ENCODE data around the gene KRTAP4-4. TPM values are rescaled to one million over a fixed set of nuclear protein-coding genes. Genes with fewer than 3 reads are reported as not detected.
A peak's percentile ranks its signal among the peaks of the same experiment; 100 is the strongest.

Gene KRTAP4-4
- total RNA-seq, 1 donor from 2014 or later, result not detected

DNA sequence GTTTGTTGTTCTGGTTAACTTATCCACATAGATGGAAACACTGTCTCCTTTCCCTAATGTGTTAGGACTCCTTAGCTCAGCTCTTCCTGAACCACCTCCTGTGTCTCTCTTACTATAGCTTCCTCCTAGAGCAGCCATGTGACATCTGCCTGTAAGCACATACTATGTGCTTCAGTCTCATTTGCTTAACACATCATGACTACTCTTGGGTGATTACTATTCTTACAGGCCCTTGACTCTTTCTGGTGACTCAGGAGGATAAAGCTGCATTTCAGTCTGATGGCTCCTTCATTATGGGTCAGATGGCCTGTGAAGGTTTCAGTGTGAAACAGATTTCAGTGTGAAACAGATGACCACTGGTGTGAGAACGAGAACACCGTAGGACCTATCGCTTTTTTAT lies 17.8 kb upstream of the KRTAP4-4 start:
- H3K9me3 Mint-ChIP-seq (ENCODE audit: unreplicated experiment), result peaks cover 6% of the 10 kb centered on the region
- Histone ChIP-seq H3K9ac (ENCODE audit: low read length) (no peak overlapping the region), H3K27ac (ENCODE audit: low read depth, low read length) (no peak overlapping the region), H4K20me1 (ENCODE audit: insufficient read depth, low read length) (no peaks in the 10 kb centered on the region), H3K36me3 (ENCODE audit: insufficient read depth, low read length) (no peaks in the 10 kb centered on the region), H3K9me3 (ENCODE audit: insufficient read depth, low read depth, low read length) (no peaks in the 10 kb centered on the region), H3K4me3 (ENCODE audit: insufficient read depth, low read depth, low read length) (no peak overlapping the region), H2AFZ (ENCODE audit: low read depth, low read length) (peak overlapping the region; percentile 46), H3K4me1 (ENCODE audit: insufficient read depth, low read length) (no peaks in the 10 kb centered on the region), H3K4me2 (ENCODE audit: low read length) (no peak overlapping the region), H3K27me3 (ENCODE audit: insufficient read depth, low read length) (no peaks in the 10 kb centered on the region), H3K79me2 (ENCODE audit: insufficient read depth, low read length) (no peaks in the 10 kb centered on the region)
- no peaks in the 10 kb centered on the region for H3K36me3 Mint-ChIP-seq (ENCODE audit: low read depth, unreplicated experiment)
- H3K27me3 Mint-ChIP-seq (ENCODE audit: low read depth, unreplicated experiment), result peaks cover 10% of the 10 kb centered on the region
- H3K27ac Mint-ChIP-seq (ENCODE audit: unreplicated experiment), result no peak overlapping the region
- H3K4me1 Mint-ChIP-seq (ENCODE audit: low read depth, unreplicated experiment), result no peaks in the 10 kb centered on the region
- peak; percentile 43 for FAIRE-seq
- no peak for TF ChIP-seq EZH2 (IDR thresholded peaks at IDR 0.05; ENCODE audit: insufficient read depth, low read length)
- TF ChIP-seq, protein P1, sequence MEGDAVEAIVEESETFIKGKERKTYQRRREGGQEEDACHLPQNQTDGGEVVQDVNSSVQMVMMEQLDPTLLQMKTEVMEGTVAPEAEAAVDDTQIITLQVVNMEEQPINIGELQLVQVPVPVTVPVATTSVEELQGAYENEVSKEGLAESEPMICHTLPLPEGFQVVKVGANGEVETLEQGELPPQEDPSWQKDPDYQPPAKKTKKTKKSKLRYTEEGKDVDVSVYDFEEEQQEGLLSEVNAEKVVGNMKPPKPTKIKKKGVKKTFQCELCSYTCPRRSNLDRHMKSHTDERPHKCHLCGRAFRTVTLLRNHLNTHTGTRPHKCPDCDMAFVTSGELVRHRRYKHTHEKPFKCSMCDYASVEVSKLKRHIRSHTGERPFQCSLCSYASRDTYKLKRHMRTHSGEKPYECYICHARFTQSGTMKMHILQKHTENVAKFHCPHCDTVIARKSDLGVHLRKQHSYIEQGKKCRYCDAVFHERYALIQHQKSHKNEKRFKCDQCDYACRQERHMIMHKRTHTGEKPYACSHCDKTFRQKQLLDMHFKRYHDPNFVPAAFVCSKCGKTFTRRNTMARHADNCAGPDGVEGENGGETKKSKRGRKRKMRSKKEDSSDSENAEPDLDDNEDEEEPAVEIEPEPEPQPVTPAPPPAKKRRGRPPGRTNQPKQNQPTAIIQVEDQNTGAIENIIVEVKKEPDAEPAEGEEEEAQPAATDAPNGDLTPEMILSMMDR (IDR thresholded peaks at IDR 0.05; ENCODE audit: insufficient read depth, low read depth, low read length), result no peak
- H3K4me3 Mint-ChIP-seq (ENCODE audit: unreplicated experiment), result no peak overlapping the region
- DNase-seq (ENCODE audit: low read depth), result peak; percentile 27

DNA sequence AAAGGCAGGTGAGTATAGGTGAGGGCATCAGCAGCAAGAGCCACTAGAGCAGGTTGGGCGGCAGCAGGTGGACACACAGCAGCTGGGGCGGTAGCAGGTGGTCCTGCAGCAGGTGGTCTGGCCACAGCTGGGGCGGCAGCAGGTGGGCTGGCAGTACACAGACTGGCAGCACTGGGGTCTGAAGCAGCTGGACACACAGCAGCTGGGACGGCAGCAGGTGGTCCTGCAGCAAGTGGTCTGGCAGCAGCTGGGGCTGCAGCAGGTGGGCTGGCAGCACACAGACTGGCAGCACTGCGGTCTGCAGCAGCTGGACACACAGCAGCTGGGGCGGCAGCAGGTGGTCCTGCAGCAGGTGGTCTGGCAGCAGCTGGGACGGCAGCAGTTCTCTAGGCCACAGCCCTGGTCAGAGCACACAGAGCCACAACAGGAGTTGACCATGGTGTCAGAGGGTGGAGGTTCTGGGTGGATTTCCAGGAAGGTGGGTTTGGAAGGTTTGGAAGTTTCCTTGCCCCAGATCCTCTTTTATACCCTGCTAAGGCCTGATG lies 17.3 kb upstream of the KRTAP4-4 start, which contains the start of gene KRTAP4-2:
KRTAP4-2 (minus strand) TSS at position 495 of the 545 bp plus-strand sequence; CDS start at position 438, 57 bp downstream.
- H3K27ac ChIP-seq (ENCODE audit: low read depth, low read length), result no peak within 1 kb of the TSS
- H3K36me3 ChIP-seq (ENCODE audit: insufficient read depth, low read length), result no peaks in the 10 kb centered on the region
- H3K27me3 ChIP-seq (ENCODE audit: insufficient read depth, low read length), result no peaks in the 10 kb centered on the region
- Mint-ChIP-seq H3K27ac (ENCODE audit: unreplicated experiment) (no peak within 1 kb of the TSS), H3K9me3 (ENCODE audit: unreplicated experiment) (peaks cover 6% of the 10 kb centered on the region), H3K36me3 (ENCODE audit: low read depth, unreplicated experiment) (no peaks in the 10 kb centered on the region), H3K4me3 (ENCODE audit: unreplicated experiment) (no peak within 1 kb of the TSS), H3K4me1 (ENCODE audit: low read depth, unreplicated experiment) (no peaks in the 10 kb centered on the region), H3K27me3 (ENCODE audit: low read depth, unreplicated experiment) (peaks cover 12% of the 10 kb centered on the region)
- FAIRE-seq, result no peak
- H4K20me1 ChIP-seq (ENCODE audit: insufficient read depth, low read length), result no peaks in the 10 kb centered on the region
- peak within 1 kb of the TSS; percentile 46 for H2AFZ ChIP-seq (ENCODE audit: low read depth, low read length)
- no peak for DNase-seq (ENCODE audit: low read depth)
- H3K9me3 ChIP-seq (ENCODE audit: insufficient read depth, low read depth, low read length), result no peaks in the 10 kb centered on the region
- no peak within 1 kb of the TSS for H3K9ac ChIP-seq (ENCODE audit: low read length)
- H3K4me3 ChIP-seq (ENCODE audit: insufficient read depth, low read depth, low read length), result no peak within 1 kb of the TSS
- TF ChIP-seq, protein P1 (IDR thresholded peaks at IDR 0.05; ENCODE audit: insufficient read depth, low read depth, low read length), result no peak
- TF ChIP-seq EZH2 (IDR thresholded peaks at IDR 0.05; ENCODE audit: insufficient read depth, low read length), result no peak
- no peak within 1 kb of the TSS for H3K4me2 ChIP-seq (ENCODE audit: low read length)
- H3K79me2 ChIP-seq (ENCODE audit: insufficient read depth, low read length), result no peaks in the 10 kb centered on the region
- H3K4me1 ChIP-seq (ENCODE audit: insufficient read depth, low read length), result no peaks in the 10 kb centered on the region

DNA sequence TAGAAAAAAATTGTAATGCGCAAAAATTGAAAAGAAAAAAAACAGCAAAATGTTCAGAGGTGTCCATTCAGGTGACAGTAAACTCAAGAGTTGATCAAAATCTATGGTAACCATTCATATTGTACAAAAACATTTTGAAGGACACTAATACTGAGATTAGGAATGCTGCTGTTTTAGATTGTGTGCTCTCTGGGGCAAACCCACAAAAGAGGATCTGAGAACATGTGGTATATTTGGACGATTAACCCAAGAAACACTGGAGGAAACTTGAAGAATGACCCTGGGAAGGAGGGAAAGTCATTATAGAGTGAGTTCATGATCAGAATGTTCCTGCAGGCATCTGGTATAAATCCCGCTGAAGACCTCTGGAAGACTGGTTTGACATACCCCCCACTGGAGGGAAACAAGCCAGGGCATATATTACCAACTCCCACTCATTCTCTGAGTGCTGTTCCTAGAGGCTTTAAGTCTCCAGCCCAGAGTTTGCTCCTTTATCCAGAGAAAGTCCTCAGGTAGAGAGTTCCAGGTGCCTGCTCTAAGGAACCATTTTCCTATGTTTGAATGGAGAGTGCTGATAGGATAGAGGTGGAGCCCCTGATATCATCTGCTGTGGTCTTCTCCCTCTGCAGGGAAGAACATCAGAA lies 16.3 kb upstream of the KRTAP4-4 start:
- Mint-ChIP-seq H3K27me3 (ENCODE audit: low read depth, unreplicated experiment) (peaks cover 15% of the 10 kb centered on the region), H3K4me3 (ENCODE audit: unreplicated experiment) (no peak overlapping the region), H3K9me3 (ENCODE audit: unreplicated experiment) (peaks cover 6% of the 10 kb centered on the region), H3K27ac (ENCODE audit: unreplicated experiment) (no peak overlapping the region), H3K4me1 (ENCODE audit: low read depth, unreplicated experiment) (no peaks in the 10 kb centered on the region), H3K36me3 (ENCODE audit: low read depth, unreplicated experiment) (no peaks in the 10 kb centered on the region)
- H3K27me3 ChIP-seq (ENCODE audit: insufficient read depth, low read length), result no peaks in the 10 kb centered on the region
- no peak overlapping the region for H3K27ac ChIP-seq (ENCODE audit: low read depth, low read length)
- H2AFZ ChIP-seq (ENCODE audit: low read depth, low read length), result no peak overlapping the region
- no peak overlapping the region for H3K4me3 ChIP-seq (ENCODE audit: insufficient read depth, low read depth, low read length)
- FAIRE-seq (no peak), DNase-seq (ENCODE audit: low read depth) (no peak)
- H3K4me2 ChIP-seq (ENCODE audit: low read length), result no peak overlapping the region
- no peaks in the 10 kb centered on the region for H3K4me1 ChIP-seq (ENCODE audit: insufficient read depth, low read length)
- TF ChIP-seq, protein P1 (IDR thresholded peaks at IDR 0.05; ENCODE audit: insufficient read depth, low read depth, low read length), result no peak
- no peak for TF ChIP-seq EZH2 (IDR thresholded peaks at IDR 0.05; ENCODE audit: insufficient read depth, low read length)
- H4K20me1 ChIP-seq (ENCODE audit: insufficient read depth, low read length), result no peaks in the 10 kb centered on the region
- H3K36me3 ChIP-seq (ENCODE audit: insufficient read depth, low read length), result no peaks in the 10 kb centered on the region
- no peaks in the 10 kb centered on the region for H3K79me2 ChIP-seq (ENCODE audit: insufficient read depth, low read length)
- H3K9ac ChIP-seq (ENCODE audit: low read length), result no peak overlapping the region
- no peaks in the 10 kb centered on the region for H3K9me3 ChIP-seq (ENCODE audit: insufficient read depth, low read depth, low read length)

All from astrocyte (in vitro differentiated cells and primary cell).